ENCODE measurements around the gene DTNBP1.

Gene DTNBP1

GRCh38 chr6:15515226-15515625 lies 147.6 kb downstream of the DTNBP1 start:
- DNase-seq (ENCODE audit: low read depth), result no peak

- DNase-seq (ENCODE audit: low read depth), result no peak
Measured at GRCh38 chr6:15513801-15514711, 148.8 kb downstream of the DTNBP1 start.

- DNase-seq (ENCODE audit: low read depth), result no peak
Measured at GRCh38 chr6:15513131-15513771, 149.6 kb downstream of the DTNBP1 start.

GRCh38 chr6:15512721-15513120 lies 150.1 kb downstream of the DTNBP1 start:
- DNase-seq (ENCODE audit: low read depth), result no peak

GRCh38 chr6:15512126-15512525 lies 150.7 kb downstream of the DTNBP1 start:
- no peak for DNase-seq (ENCODE audit: low read depth)

- no peak for DNase-seq (ENCODE audit: low read depth)
Measured at GRCh38 chr6:15511248-15512125, 151.3 kb downstream of the DTNBP1 start.

GRCh38 chr6:15510536-15511247 lies 152.1 kb downstream of the DTNBP1 start:
- no peak for DNase-seq (ENCODE audit: low read depth)

GRCh38 chr6:15510121-15510520 lies 152.7 kb downstream of the DTNBP1 start:
- DNase-seq (ENCODE audit: low read depth), result no peak

GRCh38 chr6:15509335-15509933 lies 153.4 kb downstream of the DTNBP1 start:
- no peak for DNase-seq (ENCODE audit: low read depth)

- no peak for DNase-seq (ENCODE audit: low read depth)
Measured at GRCh38 chr6:15508931-15509330, 153.9 kb downstream of the DTNBP1 start.

GRCh38 chr6:15508441-15508871 lies 154.4 kb downstream of the DTNBP1 start:
- DNase-seq (ENCODE audit: low read depth), result no peak

- no peak for DNase-seq (ENCODE audit: low read depth)
Measured at GRCh38 chr6:15507746-15508145, 155.1 kb downstream of the DTNBP1 start.

GRCh38 chr6:15507221-15507620 lies 155.6 kb downstream of the DTNBP1 start:
- no peak for DNase-seq (ENCODE audit: low read depth)

GRCh38 chr6:15506066-15506465 lies 156.8 kb downstream of the DTNBP1 start:
- no peak for DNase-seq (ENCODE audit: low read depth)

- DNase-seq (ENCODE audit: low read depth), result no peak
Measured at GRCh38 chr6:15505463-15505918, 157.3 kb downstream of the DTNBP1 start.

- DNase-seq (ENCODE audit: low read depth), result no peak
Measured at GRCh38 chr6:15504581-15505350, 158.1 kb downstream of the DTNBP1 start.

GRCh38 chr6:15504040-15504495 lies 158.8 kb downstream of the DTNBP1 start:
- DNase-seq (ENCODE audit: low read depth), result no peak

GRCh38 chr6:15503346-15503680 lies 159.5 kb downstream of the DTNBP1 start:
- no peak for DNase-seq (ENCODE audit: low read depth)

GRCh38 chr6:15502446-15503345 lies 160.1 kb downstream of the DTNBP1 start:
- DNase-seq (ENCODE audit: low read depth), result no peak

Data from stimulated activated CD8-positive, alpha-beta memory T cell treated with anti-CD3 and anti-CD28 coated beads, Interleukin-4, amount 100 ng/mL, for 24 hours (primary cell).